Prostate gland (tissue), 2 donors: ENCODE results near the gene CPED1. TPM values are rescaled to one million over a fixed set of nuclear protein-coding genes. Genes with fewer than 3 reads are reported as not detected.
"Not testable (repeated sequence)": the region's sequence is repeated elsewhere in the genome, so short reads cannot be mapped to it uniquely, and the experiment has no call there.

Experiments used
- DNase-seq: peaks from one replicate; pipeline ENCODE4 v3.0.0-alpha.2; 2019; ENCODE audit warnings: low spot score
- H3K27ac ChIP-seq, 2 donors: fragments of 200-600 bp; sonication (generic); 2 replicates each; pipeline ENCODE4 v1.5.1; 2017 to 2019
- H3K27me3 ChIP-seq: fragments of 200-600 bp; sonication (generic); replicated peaks from 2 replicates; pipeline ENCODE4 v1.5.1; 2019; ENCODE audit not compliant: insufficient read depth
- H3K36me3 ChIP-seq, 2 donors: fragments of 200-600 bp; sonication (generic); 1 replicate in 1 of 2; 2 replicates in 1 of 2; pipeline versions ENCODE4 v1.5.1 to v1.8.1; 2017 to 2019
- H3K4me1 ChIP-seq: fragments of 200-600 bp; sonication (generic); replicated peaks from 2 replicates; pipeline ENCODE4 v1.5.1; 2019
- H3K4me3 ChIP-seq, 2 donors: fragments of 200-600 bp; sonication (generic); 2 replicates each; pipeline ENCODE4 v1.5.1; 2017 to 2019
- H3K9me3 ChIP-seq: fragments of 200-600 bp; sonication (generic); 2 replicates; pipeline ENCODE4 v1.5.1; 2017
- CTCF ChIP-seq, 4 experiments: fragments of 200-600 bp in 2 of 4; fragments of 450-650 bp in 2 of 4; sonication (generic) in 2 of 4; IDR thresholded peaks; 1 replicate in 3 of 4; 2 replicates in 1 of 4; pipeline ENCODE4 v1.5.1; 2016 to 2019; ENCODE audit warnings: antibody characterized with exemption in 4 of 4, mild to moderate bottlenecking in 2 of 4, moderate library complexity in 2 of 4
- POLR2A ChIP-seq: fragments of 450-650 bp; IDR thresholded peaks from one replicate; pipeline ENCODE4 v1.6.1; 2016; ENCODE audit warnings: antibody characterized with exemption, mild to moderate bottlenecking
- POLR2AphosphoS5 ChIP-seq: sonication (generic); formaldehyde crosslinking; IDR thresholded peaks from one replicate; pipeline ENCODE4 v1.6.1; 2017; ENCODE audit warnings: antibody characterized with exemption
- WGBS: methylation state at CpG from one replicate; pipeline ENCODE4 v1.1.5; 2018; 5-methylcytosine and 5-hydroxymethylcytosine counted together
- intact Hi-C: fragments of 100-400 bp; cut with DNase I; formaldehyde crosslinking; loops from one replicate; pipeline ENCODE4 v1.14.2; 2022
- total RNA-seq, 2 donors: library from RNA; depleted of rRNA; stranded (reverse); fragments of >200 nt; gene quantifications; one replicate each; pipeline ENCODE4 v1.1.0, GENCODE V29; 2016

Gene CPED1
- total RNA-seq, 2 donors from 2014 or later = 10.7 to 23.3 TPM

- intact Hi-C loops = no loop called here
- H3K27ac ChIP-seq = no peak overlapping the region
- H3K9me3 ChIP-seq = no peaks in the 10 kb centered on the region
- DNase-seq = no peak
- TF ChIP-seq POLR2AphosphoS5 = no peak
- TF ChIP-seq CTCF (IDR thresholded peaks at IDR 0.05) = no peak
- no peak for TF ChIP-seq POLR2A
- no peaks in the 10 kb centered on the region for H3K4me1 ChIP-seq
- 79% methylated on average over 1 of the region's 1 CpG for WGBS
- no peaks in the 10 kb centered on the region for H3K36me3 ChIP-seq
- no peak overlapping the region for H3K4me3 ChIP-seq
- no peaks in the 10 kb centered on the region for H3K27me3 ChIP-seq
These were observed 7.4 kb upstream of the CPED1 start for GRCh38 chr7:120981117-120981516.

GRCh38 chr7:120981888-120982615, 6.5 kb upstream of the CPED1 start:
- TF ChIP-seq POLR2AphosphoS5 = no peak
- TF ChIP-seq POLR2A = no peak
- no peak for TF ChIP-seq CTCF (IDR thresholded peaks at IDR 0.05)
- Histone ChIP-seq H3K4me1 (no peaks in the 10 kb centered on the region), H3K27me3 (no peaks in the 10 kb centered on the region), H3K27ac (no peak overlapping the region), H3K9me3 (no peaks in the 10 kb centered on the region), H3K36me3 (no peaks in the 10 kb centered on the region), H3K4me3 (no peak overlapping the region)
- WGBS = 78% methylated on average over 4 of the region's 4 CpGs
- intact Hi-C loops = no loop called here
- no peak for DNase-seq

- DNase-seq, H3K4me1 ChIP-seq, H3K36me3 ChIP-seq, H3K27me3 ChIP-seq, H3K4me3 ChIP-seq, intact Hi-C loops, H3K27ac ChIP-seq, H3K9me3 ChIP-seq: not testable (repeated sequence)
- 94% methylated on average over 5 of the region's 8 CpGs for WGBS
These were observed 4.9 kb upstream of the CPED1 start for GRCh38 chr7:120983592-120983991.

GRCh38 chr7:120984406-120984805, 4.1 kb upstream of the CPED1 start:
- H3K9me3 ChIP-seq = no peaks in the 10 kb centered on the region
- DNase-seq = no peak
- no peak for TF ChIP-seq CTCF (IDR thresholded peaks at IDR 0.05)
- no peak for TF ChIP-seq POLR2AphosphoS5
- TF ChIP-seq POLR2A = no peak
- intact Hi-C loops = no loop called here
- no peak overlapping the region for H3K27ac ChIP-seq
- WGBS = 94% methylated on average over 3 of the region's 3 CpGs
- H3K27me3 ChIP-seq = no peaks in the 10 kb centered on the region
- no peak overlapping the region for H3K4me3 ChIP-seq
- no peaks in the 10 kb centered on the region for H3K36me3 ChIP-seq
- no peaks in the 10 kb centered on the region for H3K4me1 ChIP-seq

- H3K36me3 ChIP-seq = no peaks in the 10 kb centered on the region
- 45% methylated on average over 2 of the region's 2 CpGs for WGBS
- intact Hi-C loops = no loop called here
These were observed 3.3 kb upstream of the CPED1 start for GRCh38 chr7:120985130-120985758.

More at GRCh38 chr7:120985130-120985758, 3.3 kb upstream of the CPED1 start:
- Histone ChIP-seq H3K4me1 (no peaks in the 10 kb centered on the region), H3K4me3 (no peak overlapping the region), H3K27me3 (no peaks in the 10 kb centered on the region), H3K27ac (no peak overlapping the region), H3K9me3 (no peaks in the 10 kb centered on the region)
- no peak for DNase-seq
- TF ChIP-seq POLR2AphosphoS5 (no peak), POLR2A (no peak), CTCF (IDR thresholded peaks at IDR 0.05) (no peak)
